Stimulated activated naive CD4-positive, alpha-beta T cell treated with Interleukin-2 at 50 U/mL for 16 hours (primary cell): Measurements from ENCODE around the gene FBXL4.

ENCODE experiments used
- DNase-seq: peaks from one replicate; lab custom pipeline; 2025; lab: John Stamatoyannopoulos, UW

Gene FBXL4

DNA sequence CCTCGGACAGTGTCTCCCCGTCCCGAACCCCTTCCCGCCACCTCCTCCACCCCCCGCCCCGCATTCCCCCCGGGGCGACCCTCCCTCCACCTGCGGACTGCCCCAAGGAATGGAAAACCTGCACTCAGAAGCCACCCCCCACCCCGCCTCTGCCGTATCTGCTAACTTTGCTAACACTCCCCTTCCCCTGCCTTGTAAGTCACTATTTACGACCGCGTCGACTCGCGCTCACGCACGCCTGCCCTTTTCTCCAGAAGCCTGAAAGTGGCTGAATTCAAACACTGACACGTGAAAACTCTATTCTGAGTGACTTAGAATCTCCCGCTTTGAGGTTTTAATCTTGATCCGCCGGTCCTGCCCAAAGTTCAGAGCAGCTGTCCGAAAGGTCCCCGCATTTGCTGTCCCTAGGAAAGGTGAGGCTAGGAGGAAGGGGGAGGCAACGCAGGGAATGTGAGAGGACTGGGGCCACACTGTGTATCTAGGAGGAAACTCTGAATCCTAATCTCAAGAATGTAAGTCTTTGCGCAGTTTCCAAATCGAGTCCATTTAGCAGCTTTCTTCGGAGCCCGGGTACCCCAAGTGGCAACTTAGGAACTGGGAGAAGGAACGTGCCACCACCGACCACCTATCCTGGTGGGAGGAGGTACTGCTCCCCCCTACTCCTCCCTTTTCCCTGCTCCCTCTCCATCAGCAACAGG lies 122.7 kb downstream of the FBXL4 start:
- DNase-seq: no peak

DNA sequence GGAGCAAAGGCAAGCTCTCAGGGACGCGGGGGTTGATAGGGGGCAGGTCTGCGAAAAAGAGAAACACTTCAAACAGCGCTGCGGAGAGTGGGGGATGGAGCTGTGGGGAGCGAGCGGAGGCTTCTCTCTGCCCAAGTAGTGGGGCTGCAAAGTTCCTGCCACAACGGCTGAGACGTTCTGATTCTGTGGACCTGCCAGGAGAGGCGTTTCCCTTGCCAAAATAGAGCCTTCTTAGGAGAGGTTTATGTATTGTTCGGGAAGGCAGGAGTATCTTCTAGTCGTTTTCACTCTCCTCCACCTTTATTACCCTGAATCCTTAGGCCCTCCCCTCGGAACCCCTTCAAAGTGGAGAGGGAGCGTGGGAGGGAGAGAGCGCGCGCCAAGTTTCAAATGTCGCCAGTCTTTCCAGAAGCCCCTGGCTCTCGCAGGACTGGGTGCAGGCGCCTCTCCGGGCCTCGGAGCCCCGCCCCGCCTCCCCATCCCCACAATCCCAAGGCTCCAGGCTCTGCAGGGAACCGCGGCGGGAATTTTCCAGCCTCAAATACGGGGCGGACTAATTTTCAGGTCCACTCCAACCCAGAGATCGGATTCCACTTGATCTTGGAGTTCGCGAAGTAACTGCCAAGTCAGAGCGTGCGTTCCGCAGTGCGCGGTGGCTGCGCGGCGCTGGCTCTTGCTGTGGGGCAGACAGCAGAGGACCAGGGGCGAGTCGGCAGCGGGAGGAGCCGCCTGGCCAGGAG lies 123.4 kb downstream of the FBXL4 start:
- DNase-seq: no peak

DNA sequence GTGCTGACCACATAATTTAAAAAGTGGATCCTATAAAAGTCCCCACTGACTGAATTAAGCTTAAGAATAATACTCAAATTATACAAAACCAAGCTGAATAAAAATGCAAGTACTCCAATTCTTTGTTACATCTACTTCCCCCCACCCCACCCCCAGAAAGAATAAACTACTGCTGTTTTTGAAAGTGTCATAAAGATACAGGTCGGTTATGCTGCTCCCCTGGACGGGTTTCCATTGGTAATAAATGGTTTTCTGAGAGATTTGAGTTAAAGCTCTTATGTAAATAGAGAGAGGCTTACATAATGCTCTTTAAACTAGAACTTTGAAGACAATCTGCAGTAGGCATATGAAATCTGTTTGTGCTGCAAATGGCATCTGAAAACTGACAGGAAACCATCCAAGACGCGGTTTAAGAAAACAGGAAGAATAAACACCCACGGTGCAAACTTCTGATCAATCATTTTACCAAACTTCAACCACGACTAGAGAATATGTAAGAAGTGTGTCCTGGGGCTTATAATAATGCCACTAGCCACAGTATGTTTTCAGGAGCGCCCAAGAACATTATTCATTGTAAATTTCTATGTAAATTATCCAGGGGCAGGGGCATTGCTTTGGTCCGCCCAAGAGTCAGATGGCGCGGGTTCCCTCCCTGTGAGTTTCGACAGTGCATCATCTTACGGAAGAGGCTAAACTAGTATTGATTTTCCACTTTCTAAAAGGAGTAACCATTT lies 124.2 kb downstream of the FBXL4 start:
- no peak for DNase-seq

DNA sequence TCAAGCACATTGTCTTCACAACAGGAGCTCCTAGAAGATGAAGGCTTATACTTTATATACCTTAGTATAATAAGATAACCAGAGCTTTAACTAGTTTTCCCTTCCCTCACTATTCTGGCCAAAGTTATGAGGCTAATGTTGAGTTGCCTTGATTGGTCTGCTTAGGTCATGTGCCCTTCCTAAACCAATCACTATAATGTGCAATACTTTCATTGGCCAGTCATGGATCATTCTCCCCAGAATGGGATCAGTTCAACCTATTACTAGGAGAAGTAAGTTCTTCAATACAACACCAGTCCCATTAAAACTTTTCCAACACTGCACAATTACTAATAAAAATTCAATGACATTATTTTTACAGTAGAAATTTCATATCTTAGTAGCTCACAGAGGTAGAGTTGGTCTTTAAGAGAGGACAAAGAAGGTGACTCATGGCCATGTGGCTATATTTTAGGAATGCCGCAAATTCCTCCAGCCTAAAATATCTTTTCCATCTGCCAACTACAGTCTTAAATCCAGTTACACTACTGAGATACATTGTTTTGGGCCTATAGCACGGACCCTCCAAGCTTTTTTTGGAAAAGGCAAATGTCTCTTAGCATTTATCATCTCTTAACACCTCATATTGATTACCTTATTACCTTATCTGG lies 125.9 kb downstream of the FBXL4 start:
- DNase-seq: no peak
